Measurements from ENCODE around the gene PXN.

DNA sequence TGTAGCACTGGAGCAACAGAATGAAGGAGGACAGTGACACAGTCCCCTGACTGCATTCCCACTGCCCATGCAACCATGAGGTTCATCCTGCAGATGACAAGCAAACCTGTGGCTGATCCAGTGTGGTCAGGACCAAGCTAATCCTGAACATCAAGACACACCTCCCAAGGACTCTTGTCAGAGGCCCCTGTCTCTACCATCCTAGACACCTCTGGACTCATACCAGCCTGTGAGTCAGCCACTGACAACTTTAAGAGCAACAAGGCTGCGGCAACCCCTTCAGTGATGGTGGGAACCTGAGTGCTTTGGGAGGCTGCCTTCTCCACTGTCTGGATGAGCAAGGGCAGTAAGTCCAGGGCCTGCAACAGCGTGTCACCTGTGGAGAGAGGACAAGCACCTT, 95.6 kb downstream of the PXN start:
- TF ChIP-seq CTCF (IDR thresholded peaks at IDR 0.05) (no peak), ZFX (IDR thresholded peaks at IDR 0.05; ENCODE audit: borderline replicate concordance) (no peak)
